HepG2 (cell line): ENCODE measurements around the gene ABHD17A. TPM values are rescaled to one million over a fixed set of nuclear protein-coding genes. Genes with fewer than 3 reads are reported as not detected.

Experiments used
- BORCS8-MEF2B ChIP-seq: sonication (generic); formaldehyde crosslinking; IDR thresholded peaks from 2 replicates; pipeline ENCODE4 v1.8.0; 2022; ENCODE audit warnings: mild to moderate bottlenecking, missing genetic modification reagents
- CREM ChIP-seq, 2 experiments: sonication (generic) in 1 of 2; formaldehyde crosslinking in 1 of 2; IDR thresholded peaks; 2 replicates each; pipeline versions ENCODE4 v1.4.0 to v1.6.1; 2016 to 2020; ENCODE audit warnings: antibody characterized with exemption in 1 of 2, mild to moderate bottlenecking in 1 of 2, missing genetic modification reagents in 1 of 2
- ELF1 ChIP-seq: sonication (generic); formaldehyde crosslinking; IDR thresholded peaks from 2 replicates; pipeline ENCODE4 v1.4.0; 2020; ENCODE audit warnings: missing genetic modification reagents
- HDAC1 ChIP-seq: sonication (generic); formaldehyde crosslinking; IDR thresholded peaks from 2 replicates; pipeline ENCODE4 v1.5.1; 2020; ENCODE audit warnings: mild to moderate bottlenecking, missing genetic modification reagents
- IKZF1 ChIP-seq: fragments of 450-650 bp; IDR thresholded peaks from 2 replicates; pipeline ENCODE4 v1.7.1; 2016
- LCORL ChIP-seq, 2 experiments: fragments of 450-650 bp in 1 of 2; sonication (generic) in 1 of 2; formaldehyde crosslinking in 1 of 2; IDR thresholded peaks; 2 replicates each; pipeline versions ENCODE4 v1.5.0 to v1.6.1; 2017 to 2020; ENCODE audit warnings: antibody characterized with exemption in 1 of 2, missing genetic modification reagents in 1 of 2
- NRL ChIP-seq: sonication (generic); formaldehyde crosslinking; IDR thresholded peaks from 2 replicates; pipeline ENCODE4 v1.5.0; 2020; ENCODE audit warnings: missing genetic modification reagents, mild to moderate bottlenecking, moderate library complexity, borderline replicate concordance
- SAP130 ChIP-seq: IDR thresholded peaks from 2 replicates; pipeline ENCODE4 v1.6.1; 2016; ENCODE audit warnings: low read depth
- TAF1 ChIP-seq: sonication (generic); formaldehyde crosslinking; IDR thresholded peaks from 2 replicates; pipeline ENCODE4 v1.4.0; 2020; ENCODE audit warnings: missing genetic modification reagents
- ZBTB20 ChIP-seq: sonication (generic); formaldehyde crosslinking; IDR thresholded peaks from 2 replicates; pipeline ENCODE4 v1.8.1; 2023; ENCODE audit warnings: missing genetic modification reagents, low read depth, mild to moderate bottlenecking, borderline replicate concordance
- ZNF564 ChIP-seq: sonication (generic); formaldehyde crosslinking; IDR thresholded peaks from 2 replicates; pipeline ENCODE4 v1.8.1; 2023; ENCODE audit warnings: mild to moderate bottlenecking, missing genetic modification reagents
- ZNF761 ChIP-seq: sonication (generic); formaldehyde crosslinking; conservative IDR thresholded peaks from 2 replicates; pipeline ENCODE4 v1.4.0; 2020; ENCODE audit warnings: mild to moderate bottlenecking, missing genetic modification reagents
- ZSCAN20 ChIP-seq: sonication (generic); formaldehyde crosslinking; IDR thresholded peaks from 2 replicates; pipeline ENCODE4 v1.4.0; 2020; ENCODE audit warnings: missing genetic modification reagents, mild to moderate bottlenecking, borderline replicate concordance
- polyA plus RNA-seq, 8 experiments: library from polyadenylated mRNA; depleted of rRNA in 3 of 8; stranded (reverse) in 7 of 8; unstranded in 1 of 8; fragments of >200 nt; fragmentation: Illumina TruSeq in 4 of 8; extraction: Trizol in 4 of 8; gene quantifications; 2 replicates each; pipeline versions ENCODE4 v1.2.1 to v1.2.3, GENCODE V29; 2011 to 2016; ENCODE audit warnings: low read depth in 4 of 8, missing spikeins in 1 of 8, mixed read lengths in 1 of 8; ENCODE audit not compliant: insufficient read depth in 1 of 8
- total RNA-seq, 5 experiments: library from RNA; depleted of rRNA; stranded (reverse); fragments of >200 nt; fragmentation: Illumina TruSeq; extraction: Trizol; gene quantifications; 2 replicates each; pipeline ENCODE4 v1.2.3, GENCODE V29; 2016; ENCODE audit warnings: low read depth in 1 of 5
- TF ChIP-seq, protein P1 (sequence below): sonication (generic); formaldehyde crosslinking; IDR thresholded peaks from 2 replicates; pipeline ENCODE4 v1.8.0; 2022; ENCODE audit warnings: missing genetic modification reagents, mild to moderate bottlenecking, inconsistent platforms, borderline replicate concordance
- TF ChIP-seq, protein P2 (sequence below): sonication (generic); formaldehyde crosslinking; IDR thresholded peaks from 2 replicates; pipeline ENCODE4 v1.4.0; 2020; ENCODE audit warnings: missing genetic modification reagents
- TF ChIP-seq, protein P3 (sequence below): sonication (generic); formaldehyde crosslinking; IDR thresholded peaks from 2 replicates; pipeline ENCODE4 v1.9.0; 2022; ENCODE audit warnings: missing genetic modification reagents, mild to moderate bottlenecking, borderline replicate concordance
- TF ChIP-seq, protein P4 (sequence below): sonication (generic); formaldehyde crosslinking; IDR thresholded peaks from 2 replicates; pipeline ENCODE4 v1.8.1; 2023; ENCODE audit warnings: missing genetic modification reagents, inconsistent platforms, borderline replicate concordance
- TF ChIP-seq, protein P5 (sequence below): sonication (generic); formaldehyde crosslinking; conservative IDR thresholded peaks from 2 replicates; pipeline ENCODE4 v1.8.1; 2023; ENCODE audit warnings: missing genetic modification reagents
- TF ChIP-seq, protein P6 (sequence below): sonication (generic); formaldehyde crosslinking; IDR thresholded peaks from 2 replicates; pipeline ENCODE4 v1.5.0; 2020; ENCODE audit warnings: mild to moderate bottlenecking, missing genetic modification reagents

ABHD17A gene
- total and polyA plus RNA-seq, 2 of the 13 experiments (the other 11 are each of a cell fraction or from before 2014, with no cell fraction given) = 27.7 to 40.8 TPM

DNA sequence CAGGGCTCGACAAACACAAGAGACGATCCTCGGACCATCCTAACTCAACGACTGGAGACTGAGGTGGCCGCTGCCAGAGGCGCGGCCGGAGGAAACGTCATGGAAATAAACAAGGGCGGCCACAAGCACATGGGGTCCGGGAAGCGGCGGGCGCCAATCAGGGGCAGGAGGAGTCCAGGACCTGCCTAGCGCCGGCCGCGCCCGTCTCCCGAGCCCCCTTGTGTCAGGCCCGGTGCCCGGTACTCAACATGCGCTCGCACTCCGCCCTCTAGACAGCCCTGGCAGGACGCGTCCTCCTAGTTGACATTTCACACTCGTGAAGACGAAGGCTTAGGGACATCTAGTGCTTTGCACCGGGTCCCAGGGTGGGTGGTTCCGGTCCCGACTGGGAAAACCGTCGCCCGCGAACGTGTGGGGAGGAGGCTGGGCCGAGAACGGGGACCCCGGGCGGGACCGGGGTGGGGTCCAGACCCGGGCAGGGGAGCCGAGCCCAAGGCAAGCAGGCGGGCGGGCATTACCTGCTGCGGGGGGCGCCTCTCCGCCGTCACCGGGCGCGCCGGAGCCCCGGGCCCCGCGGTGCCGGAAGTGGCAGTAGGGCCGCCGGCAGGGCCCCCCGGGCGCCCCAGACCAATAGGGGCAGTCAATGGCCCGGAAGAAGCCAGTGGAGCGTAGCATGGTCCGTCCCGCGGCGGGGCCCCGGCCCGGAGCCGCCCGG, 37.5 kb downstream of the ABHD17A start (continued):
- TF ChIP-seq ZNF564 (CRISPR knock-in tag) (no peak), NRL (peak; percentile 65; the same call in 1 of the 2 replicates), TAF1 (CRISPR knock-in tag) (peak; percentile 34; the same call in 1 of the 2 replicates), HDAC1 (peak; percentile 74), CREM (IDR thresholded peaks at IDR 0.05) (peak; percentile 64), CREM (CRISPR knock-in tag; IDR thresholded peaks at IDR 0.05) (no peak), ZNF761 (CRISPR knock-in tag) (no peak), BORCS8-MEF2B (CRISPR knock-in tag) (peak; percentile 34; the same call in 1 of the 2 replicates), LCORL (IDR thresholded peaks at IDR 0.05) (no peak), LCORL (CRISPR knock-in tag; IDR thresholded peaks at IDR 0.05) (peak; percentile 24; the same call in 1 of the 2 replicates), ZSCAN20 (CRISPR knock-in tag) (0 out of 2 replicates have a peak, but pooled peaks have one; percentile 17), IKZF1 (no peak), ELF1 (CRISPR knock-in tag) (no peak), ZBTB20 (CRISPR knock-in tag) (0 out of 2 replicates have a peak, but pooled peaks have one; percentile 35), SAP130 (peak; percentile 83)
- TF ChIP-seq, protein P1, sequence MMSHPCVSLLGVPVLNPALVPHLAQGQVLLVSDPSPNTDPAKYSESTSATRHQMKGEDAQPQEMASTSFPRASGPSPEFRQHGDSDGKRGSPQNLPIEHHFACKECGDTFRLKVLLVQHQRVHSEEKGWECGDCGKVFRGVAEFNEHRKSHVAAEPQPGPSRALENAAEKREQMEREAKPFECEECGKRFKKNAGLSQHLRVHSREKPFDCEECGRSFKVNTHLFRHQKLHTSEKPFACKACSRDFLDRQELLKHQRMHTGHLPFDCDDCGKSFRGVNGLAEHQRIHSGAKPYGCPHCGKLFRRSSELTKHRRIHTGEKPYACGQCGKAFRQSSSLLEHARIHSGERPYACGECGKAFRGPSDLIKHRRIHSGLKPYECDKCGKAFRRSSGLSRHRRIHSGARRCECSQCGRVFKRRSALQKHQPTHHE (CRISPR knock-in tag) = no peak
- TF ChIP-seq, protein P2, sequence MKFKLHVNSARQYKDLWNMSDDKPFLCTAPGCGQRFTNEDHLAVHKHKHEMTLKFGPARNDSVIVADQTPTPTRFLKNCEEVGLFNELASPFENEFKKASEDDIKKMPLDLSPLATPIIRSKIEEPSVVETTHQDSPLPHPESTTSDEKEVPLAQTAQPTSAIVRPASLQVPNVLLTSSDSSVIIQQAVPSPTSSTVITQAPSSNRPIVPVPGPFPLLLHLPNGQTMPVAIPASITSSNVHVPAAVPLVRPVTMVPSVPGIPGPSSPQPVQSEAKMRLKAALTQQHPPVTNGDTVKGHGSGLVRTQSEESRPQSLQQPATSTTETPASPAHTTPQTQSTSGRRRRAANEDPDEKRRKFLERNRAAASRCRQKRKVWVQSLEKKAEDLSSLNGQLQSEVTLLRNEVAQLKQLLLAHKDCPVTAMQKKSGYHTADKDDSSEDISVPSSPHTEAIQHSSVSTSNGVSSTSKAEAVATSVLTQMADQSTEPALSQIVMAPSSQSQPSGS (CRISPR knock-in tag) = no peak
- TF ChIP-seq, protein P3, sequence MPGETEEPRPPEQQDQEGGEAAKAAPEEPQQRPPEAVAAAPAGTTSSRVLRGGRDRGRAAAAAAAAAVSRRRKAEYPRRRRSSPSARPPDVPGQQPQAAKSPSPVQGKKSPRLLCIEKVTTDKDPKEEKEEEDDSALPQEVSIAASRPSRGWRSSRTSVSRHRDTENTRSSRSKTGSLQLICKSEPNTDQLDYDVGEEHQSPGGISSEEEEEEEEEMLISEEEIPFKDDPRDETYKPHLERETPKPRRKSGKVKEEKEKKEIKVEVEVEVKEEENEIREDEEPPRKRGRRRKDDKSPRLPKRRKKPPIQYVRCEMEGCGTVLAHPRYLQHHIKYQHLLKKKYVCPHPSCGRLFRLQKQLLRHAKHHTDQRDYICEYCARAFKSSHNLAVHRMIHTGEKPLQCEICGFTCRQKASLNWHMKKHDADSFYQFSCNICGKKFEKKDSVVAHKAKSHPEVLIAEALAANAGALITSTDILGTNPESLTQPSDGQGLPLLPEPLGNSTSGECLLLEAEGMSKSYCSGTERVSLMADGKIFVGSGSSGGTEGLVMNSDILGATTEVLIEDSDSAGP (CRISPR knock-in tag) = no peak
- TF ChIP-seq, protein P4, sequence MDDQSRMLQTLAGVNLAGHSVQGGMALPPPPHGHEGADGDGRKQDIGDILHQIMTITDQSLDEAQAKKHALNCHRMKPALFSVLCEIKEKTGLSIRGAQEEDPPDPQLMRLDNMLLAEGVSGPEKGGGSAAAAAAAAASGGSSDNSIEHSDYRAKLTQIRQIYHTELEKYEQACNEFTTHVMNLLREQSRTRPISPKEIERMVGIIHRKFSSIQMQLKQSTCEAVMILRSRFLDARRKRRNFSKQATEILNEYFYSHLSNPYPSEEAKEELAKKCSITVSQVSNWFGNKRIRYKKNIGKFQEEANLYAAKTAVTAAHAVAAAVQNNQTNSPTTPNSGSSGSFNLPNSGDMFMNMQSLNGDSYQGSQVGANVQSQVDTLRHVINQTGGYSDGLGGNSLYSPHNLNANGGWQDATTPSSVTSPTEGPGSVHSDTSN (CRISPR knock-in tag) = no peak; the same call in 1 of the 2 replicates
- TF ChIP-seq, protein P5, sequence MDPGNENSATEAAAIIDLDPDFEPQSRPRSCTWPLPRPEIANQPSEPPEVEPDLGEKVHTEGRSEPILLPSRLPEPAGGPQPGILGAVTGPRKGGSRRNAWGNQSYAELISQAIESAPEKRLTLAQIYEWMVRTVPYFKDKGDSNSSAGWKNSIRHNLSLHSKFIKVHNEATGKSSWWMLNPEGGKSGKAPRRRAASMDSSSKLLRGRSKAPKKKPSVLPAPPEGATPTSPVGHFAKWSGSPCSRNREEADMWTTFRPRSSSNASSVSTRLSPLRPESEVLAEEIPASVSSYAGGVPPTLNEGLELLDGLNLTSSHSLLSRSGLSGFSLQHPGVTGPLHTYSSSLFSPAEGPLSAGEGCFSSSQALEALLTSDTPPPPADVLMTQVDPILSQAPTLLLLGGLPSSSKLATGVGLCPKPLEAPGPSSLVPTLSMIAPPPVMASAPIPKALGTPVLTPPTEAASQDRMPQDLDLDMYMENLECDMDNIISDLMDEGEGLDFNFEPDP (CRISPR knock-in tag) = no peak
- TF ChIP-seq, protein P6, sequence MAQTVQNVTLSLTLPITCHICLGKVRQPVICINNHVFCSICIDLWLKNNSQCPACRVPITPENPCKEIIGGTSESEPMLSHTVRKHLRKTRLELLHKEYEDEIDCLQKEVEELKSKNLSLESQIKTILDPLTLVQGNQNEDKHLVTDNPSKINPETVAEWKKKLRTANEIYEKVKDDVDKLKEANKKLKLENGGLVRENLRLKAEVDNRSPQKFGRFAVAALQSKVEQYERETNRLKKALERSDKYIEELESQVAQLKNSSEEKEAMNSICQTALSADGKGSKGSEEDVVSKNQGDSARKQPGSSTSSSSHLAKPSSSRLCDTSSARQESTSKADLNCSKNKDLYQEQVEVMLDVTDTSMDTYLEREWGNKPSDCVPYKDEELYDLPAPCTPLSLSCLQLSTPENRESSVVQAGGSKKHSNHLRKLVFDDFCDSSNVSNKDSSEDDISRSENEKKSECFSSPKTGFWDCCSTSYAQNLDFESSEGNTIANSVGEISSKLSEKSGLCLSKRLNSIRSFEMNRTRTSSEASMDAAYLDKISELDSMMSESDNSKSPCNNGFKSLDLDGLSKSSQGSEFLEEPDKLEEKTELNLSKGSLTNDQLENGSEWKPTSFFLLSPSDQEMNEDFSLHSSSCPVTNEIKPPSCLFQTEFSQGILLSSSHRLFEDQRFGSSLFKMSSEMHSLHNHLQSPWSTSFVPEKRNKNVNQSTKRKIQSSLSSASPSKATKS = no peak
